K562 (cell line): ENCODE measurements around the gene TTLL11. TPM values are rescaled to one million over a fixed set of nuclear protein-coding genes. Genes with fewer than 3 reads are reported as not detected.

Experiments used
- ATAC-seq: fragments of 200-7000 bp; cut with Tn5 transposase; 3 replicates; pipeline ENCODE4 v1.9.1; 2020; ENCODE audit warnings: moderate library complexity
- BruUV-seq: library from RNA; stranded (reverse); fragments of 400-500 nt; replicated peaks from 2 replicates; lab custom pipeline; 2021; lab: Mats Ljungman, UMichigan
- CTCF ChIA-PET: fragments of 300-600 bp; formaldehyde crosslinking; extraction: SDS; loops from one replicate; lab custom pipeline; 2021; ENCODE audit warnings: low intra/inter-chr PET ratio; lab: Yijun Ruan, JAX
- POLR2A ChIA-PET: fragments of 300-600, 350-650 bp; sonication (Branson Sonifier 250); formaldehyde crosslinking; extraction: SDS; loops from one replicate; lab custom pipeline; 2021; ENCODE audit warnings: antibody characterized with exemption, inconsistent platforms; lab: Yijun Ruan, JAX
- DNase-seq, 4 experiments: peaks; one replicate each; pipeline versions ENCODE4 v3.0.0 to v3.0.0-alpha.2; 2011 to 2018; ENCODE audit warnings: low spot score in 3 of 4, mixed read lengths in 3 of 4; ENCODE audit errors: extremely low read depth in 1 of 4
- FAIRE-seq: peaks from 2 replicates; lab custom pipeline; 2011; peaks lifted over from hg19 to GRCh38; lab: Jason Lieb, UNC
- H2AFZ ChIP-seq: 2 replicates; pipeline ENCODE4 v1.6.0; 2011; ENCODE audit warnings: low read depth, low read length, control low read depth, inconsistent platforms
- H3K27ac ChIP-seq: fragments of 200-600 bp; 3 replicates; pipeline ENCODE4 v1.8.0; 2011; ENCODE audit warnings: low read depth, mild to moderate bottlenecking, control low read depth, inconsistent platforms, low read length, moderate library complexity, mixed read lengths; ENCODE audit errors: extremely low read depth
- H3K27me3 ChIP-seq, 2 experiments: fragments of 300-600 bp in 1 of 2; 2 replicates in 1 of 2; 3 replicates in 1 of 2; pipeline versions ENCODE4 v1.6.0 to v1.8.0; 2011; ENCODE audit warnings: inconsistent platforms in 2 of 2, low read length in 2 of 2, mild to moderate bottlenecking in 1 of 2, mixed read lengths in 1 of 2, moderate library complexity in 1 of 2; ENCODE audit not compliant: control insufficient read depth in 2 of 2, insufficient read depth in 2 of 2
- H3K36me3 ChIP-seq: fragments of 300-600 bp; 3 replicates; pipeline ENCODE4 v1.8.0; 2011; ENCODE audit warnings: mild to moderate bottlenecking, low read length, inconsistent platforms; ENCODE audit not compliant: control insufficient read depth, insufficient read depth
- H3K4me1 ChIP-seq, 2 experiments: fragments of 200-600 bp in 1 of 2; replicated peaks in 1 of 2; 2 replicates in 1 of 2; 3 replicates in 1 of 2; pipeline versions ENCODE4 v1.5.1 to v1.8.0; 2011; ENCODE audit warnings: inconsistent platforms in 2 of 2, low read length in 2 of 2, mild to moderate bottlenecking in 1 of 2, mixed read lengths in 1 of 2, moderate library complexity in 1 of 2; ENCODE audit not compliant: control insufficient read depth in 2 of 2, insufficient read depth in 2 of 2
- H3K4me2 ChIP-seq: 2 replicates; pipeline ENCODE4 v1.6.1; 2011; ENCODE audit warnings: low read length, control low read depth, inconsistent platforms, mixed read lengths; ENCODE audit not compliant: insufficient read depth
- H3K4me3 ChIP-seq: fragments of 200-600 bp; sonication (generic), shearing (Covaris generic); 2 replicates; pipeline ENCODE4 v1.5.1; 2016; ENCODE audit warnings: control low read depth, inconsistent platforms
- H3K79me2 ChIP-seq: fragments of 200-600 bp; 3 replicates; pipeline ENCODE4 v1.8.0; 2011; ENCODE audit warnings: low read length, inconsistent platforms; ENCODE audit not compliant: control insufficient read depth, insufficient read depth
- H3K9ac ChIP-seq, 2 experiments: 2 replicates each; pipeline versions ENCODE4 v1.6.0 to v1.6.1; 2011; ENCODE audit warnings: low read depth in 2 of 2, low read length in 2 of 2, control low read depth in 1 of 2, inconsistent platforms in 1 of 2, mild to moderate bottlenecking in 1 of 2, mixed read lengths in 1 of 2; ENCODE audit not compliant: insufficient read depth in 1 of 2
- H3K9me1 ChIP-seq: one replicate; pipeline ENCODE4 v1.6.0; 2011; ENCODE audit warnings: inconsistent platforms, mild to moderate bottlenecking, low read length, moderate library complexity; ENCODE audit not compliant: control insufficient read depth, insufficient read depth
- H3K9me3 ChIP-seq: replicated peaks from 2 replicates; pipeline ENCODE4 v1.5.1; 2011; ENCODE audit warnings: low read depth, low read length, inconsistent platforms; ENCODE audit not compliant: control insufficient read depth, insufficient read depth
- H4K20me1 ChIP-seq: replicated peaks from 2 replicates; pipeline ENCODE4 v1.6.1; 2011; ENCODE audit warnings: low read length, inconsistent platforms, mixed read lengths; ENCODE audit not compliant: control insufficient read depth, insufficient read depth
- GATAD2B ChIP-seq: fragments of 450-650 bp; IDR thresholded peaks from 2 replicates; pipeline ENCODE4 v1.6.1; 2017; ENCODE audit warnings: mild to moderate bottlenecking, borderline replicate concordance
- MEIS2 ChIP-seq: fragments of 450-650 bp; IDR thresholded peaks from 2 replicates; pipeline ENCODE4 v1.6.1; 2014; ENCODE audit warnings: mild to moderate bottlenecking; ENCODE audit not compliant: partially characterized antibody
- WGBS: fragments of 100-300 bp; shearing (Covaris generic); methylation state at CpG from one replicate; pipeline ENCODE4 v1.1.6; 2016; ENCODE audit warnings: low coverage, mixed read lengths; ENCODE audit not compliant: insufficient coverage; ENCODE audit errors: missing lambda C conversion rate; 5-methylcytosine and 5-hydroxymethylcytosine counted together
- in situ Hi-C: fragments of 300-500 bp; cut with MboI; formaldehyde crosslinking; loops from 4 replicates; pipeline ENCODE4 v1.15.0; 2018; ENCODE audit warnings: inconsistent platforms, mixed read lengths
- intact Hi-C: fragments of 100-400 bp; cut with micrococcal nuclease; formaldehyde crosslinking; loops from 2 replicates; pipeline ENCODE4 v1.14.2; 2022
- polyA plus RNA-seq, 8 experiments: library from polyadenylated mRNA; depleted of rRNA in 4 of 8; stranded (reverse) in 5 of 8; unstranded in 3 of 8; fragments of >200 nt; fragmentation: Nextera tagmentation in 2 of 8; fragmentation: Illumina TruSeq in 1 of 8; extraction: Ambion mirVana in 2 of 8; extraction: Trizol in 1 of 8; gene quantifications; 2 replicates each; pipeline versions ENCODE4 v1.2.1 to v1.2.3, GENCODE V29; 2011 to 2014; ENCODE audit warnings: inconsistent platforms in 1 of 8, missing spikeins in 1 of 8
- total RNA-seq, 7 experiments: library from RNA; depleted of rRNA in 6 of 7; stranded (reverse); fragments of >200 nt in 6 of 7; fragmentation: Illumina TruSeq in 2 of 7; extraction: Trizol in 2 of 7; gene quantifications; 2 replicates each; pipeline versions ENCODE4 v1.2.1 to v1.2.3, GENCODE V29; 2011 to 2021; ENCODE audit warnings: low replicate concordance in 1 of 7
- TF ChIP-seq, protein P1 (sequence below): IDR thresholded peaks from 2 replicates; pipeline ENCODE4 v1.6.1; 2011; ENCODE audit not compliant: insufficient read length; ENCODE audit errors: extremely low read depth
- TF ChIP-seq, protein P2 (sequence below): fragments of 250-450 bp; sonication (Bioruptor Pico); IDR thresholded peaks from 2 replicates; pipeline ENCODE4 v1.5.0; 2020; ENCODE audit warnings: mild to moderate bottlenecking
- TF ChIP-seq, protein P3 (sequence below): fragments of 200-800 bp; sonication (Bioruptor generic); IDR thresholded peaks from 2 replicates; pipeline ENCODE4 v1.6.1; 2017; ENCODE audit warnings: missing genetic modification characterization, missing compliant biosample characterization

TTLL11 gene
- total and polyA plus RNA-seq, 9 of the 15 experiments (the other 6 are each of a cell fraction or from before 2014, with no cell fraction given): 0.83 to 4.4 (median 2.7) TPM

DNA sequence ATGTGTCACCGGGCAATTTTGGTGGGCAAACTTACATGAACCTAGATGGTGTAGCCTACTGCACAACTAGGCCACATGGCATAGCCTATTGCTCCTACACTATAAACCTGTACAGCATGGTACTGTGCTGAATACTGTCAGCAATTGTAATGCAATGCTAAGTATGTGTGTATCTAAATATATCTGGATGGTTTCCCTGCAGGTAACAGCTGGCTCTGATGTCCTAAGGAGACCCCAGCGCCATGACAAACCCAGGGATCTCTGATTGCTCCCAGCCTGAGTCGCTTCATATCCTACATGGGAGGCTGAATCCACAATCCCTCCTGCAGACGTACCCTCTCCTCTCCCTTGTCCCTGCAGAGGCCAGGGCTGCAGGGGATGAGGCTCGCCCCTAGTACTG is 26.6 kb upstream of the TTLL11 start:
- DNase-seq (no peak), FAIRE-seq (no peak), ATAC-seq (no peak)
- in situ Hi-C loops: loop anchor here (5.0 to 10.0 kb wide), 3 partner anchors 233 to 695 kb away; no protein-coding TSS in a partner anchor
- intact Hi-C loops: no loop called here
- WGBS: 7% methylated on average over 5 of the region's 5 CpGs
- TF ChIP-seq, protein P1, sequence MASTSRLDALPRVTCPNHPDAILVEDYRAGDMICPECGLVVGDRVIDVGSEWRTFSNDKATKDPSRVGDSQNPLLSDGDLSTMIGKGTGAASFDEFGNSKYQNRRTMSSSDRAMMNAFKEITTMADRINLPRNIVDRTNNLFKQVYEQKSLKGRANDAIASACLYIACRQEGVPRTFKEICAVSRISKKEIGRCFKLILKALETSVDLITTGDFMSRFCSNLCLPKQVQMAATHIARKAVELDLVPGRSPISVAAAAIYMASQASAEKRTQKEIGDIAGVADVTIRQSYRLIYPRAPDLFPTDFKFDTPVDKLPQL: no peak
- TF ChIP-seq, protein P2, sequence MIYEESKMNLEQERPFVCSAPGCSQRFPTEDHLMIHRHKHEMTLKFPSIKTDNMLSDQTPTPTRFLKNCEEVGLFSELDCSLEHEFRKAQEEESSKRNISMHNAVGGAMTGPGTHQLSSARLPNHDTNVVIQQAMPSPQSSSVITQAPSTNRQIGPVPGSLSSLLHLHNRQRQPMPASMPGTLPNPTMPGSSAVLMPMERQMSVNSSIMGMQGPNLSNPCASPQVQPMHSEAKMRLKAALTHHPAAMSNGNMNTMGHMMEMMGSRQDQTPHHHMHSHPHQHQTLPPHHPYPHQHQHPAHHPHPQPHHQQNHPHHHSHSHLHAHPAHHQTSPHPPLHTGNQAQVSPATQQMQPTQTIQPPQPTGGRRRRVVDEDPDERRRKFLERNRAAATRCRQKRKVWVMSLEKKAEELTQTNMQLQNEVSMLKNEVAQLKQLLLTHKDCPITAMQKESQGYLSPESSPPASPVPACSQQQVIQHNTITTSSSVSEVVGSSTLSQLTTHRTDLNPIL: no peak
- TF ChIP-seq GATAD2B (no peak), MEIS2 (no peak)
- TF ChIP-seq, protein P3, sequence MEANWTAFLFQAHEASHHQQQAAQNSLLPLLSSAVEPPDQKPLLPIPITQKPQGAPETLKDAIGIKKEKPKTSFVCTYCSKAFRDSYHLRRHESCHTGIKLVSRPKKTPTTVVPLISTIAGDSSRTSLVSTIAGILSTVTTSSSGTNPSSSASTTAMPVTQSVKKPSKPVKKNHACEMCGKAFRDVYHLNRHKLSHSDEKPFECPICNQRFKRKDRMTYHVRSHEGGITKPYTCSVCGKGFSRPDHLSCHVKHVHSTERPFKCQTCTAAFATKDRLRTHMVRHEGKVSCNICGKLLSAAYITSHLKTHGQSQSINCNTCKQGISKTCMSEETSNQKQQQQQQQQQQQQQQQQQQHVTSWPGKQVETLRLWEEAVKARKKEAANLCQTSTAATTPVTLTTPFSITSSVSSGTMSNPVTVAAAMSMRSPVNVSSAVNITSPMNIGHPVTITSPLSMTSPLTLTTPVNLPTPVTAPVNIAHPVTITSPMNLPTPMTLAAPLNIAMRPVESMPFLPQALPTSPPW: no peak
- Histone ChIP-seq H3K27me3 (peaks cover 0 to 24% of the 10 kb centered on the region in 2 experiments; a peak in 3 of 5 replicates), H3K4me2 (no peak overlapping the region), H3K9me3 (no peaks in the 10 kb centered on the region; the same call in 1 of the 2 replicates), H3K4me1 (peaks cover 0 to 3% of the 10 kb centered on the region in 2 experiments; a peak in 1 of 5 replicates), H4K20me1 (peaks cover 4% of the 10 kb centered on the region), H3K9me1 (no peaks in the 10 kb centered on the region), H3K27ac (no peak overlapping the region), H3K79me2 (no peaks in the 10 kb centered on the region), H2AFZ (no peak overlapping the region), H3K9ac (no peak overlapping the region), H3K4me3 (no peak overlapping the region), H3K36me3 (no peaks in the 10 kb centered on the region)
- ChIA-PET CTCF (no interaction called here), POLR2A (no interaction called here)
- no TSS peak for BruUV-seq
